GM19035 (cell line): ENCODE measurements around the gene TAB2.
A peak's percentile ranks its signal among the peaks of the same experiment; 100 is the strongest.
"Not testable (repeated sequence)": the region's sequence is repeated elsewhere in the genome, so short reads cannot be mapped to it uniquely, and the experiment has no call there.

Experiments
- ATAC-seq: cut with Tn5 transposase; IDR thresholded peaks from one replicate; pipeline ENCODE4 v1.9.1; 2021; ENCODE audit not compliant: unreplicated experiment

The TAB2 gene

GRCh38 chr6:149331871-149332270, 14.4 kb downstream of the TAB2 start:
- ATAC-seq = no peak

- ATAC-seq = no peak
Measured at GRCh38 chr6:149332602-149333265, 15.2 kb downstream of the TAB2 start.

- ATAC-seq = no peak
Measured at GRCh38 chr6:149333266-149333620, 15.7 kb downstream of the TAB2 start.

GRCh38 chr6:149334201-149334600, 16.7 kb downstream of the TAB2 start:
- no peak for ATAC-seq

- no peak for ATAC-seq
Measured at GRCh38 chr6:149334682-149335160, 17.2 kb downstream of the TAB2 start.

- no peak for ATAC-seq
Measured at GRCh38 chr6:149335924-149336608, 18.6 kb downstream of the TAB2 start.

GRCh38 chr6:149336609-149336928, 19.1 kb downstream of the TAB2 start:
- ATAC-seq = no peak

GRCh38 chr6:149337320-149337719, 19.8 kb downstream of the TAB2 start:
- no peak for ATAC-seq

GRCh38 chr6:149340200-149340599, 22.7 kb downstream of the TAB2 start:
- ATAC-seq = no peak

- peak; percentile 68 for ATAC-seq
Measured at GRCh38 chr6:149342525-149342924, 25.0 kb downstream of the TAB2 start.

- no peak for ATAC-seq
Measured at GRCh38 chr6:149343501-149343900, 26.0 kb downstream of the TAB2 start.

- ATAC-seq = no peak
Measured at GRCh38 chr6:149346078-149346477, 28.6 kb downstream of the TAB2 start.

- no peak for ATAC-seq
Measured at GRCh38 chr6:149347067-149347466, 29.6 kb downstream of the TAB2 start.

- ATAC-seq = not testable (repeated sequence)
Measured at GRCh38 chr6:149349279-149349678, 31.8 kb downstream of the TAB2 start.

- no peak for ATAC-seq
Measured at GRCh38 chr6:149354009-149354408, 36.5 kb downstream of the TAB2 start.

- ATAC-seq = no peak
Measured at GRCh38 chr6:149356081-149356750, 38.7 kb downstream of the TAB2 start.

- ATAC-seq = no peak
Measured at GRCh38 chr6:149357726-149358538, 40.4 kb downstream of the TAB2 start.

- no peak for ATAC-seq
Measured at GRCh38 chr6:149359440-149359839, 41.9 kb downstream of the TAB2 start.

- no peak for ATAC-seq
Measured at GRCh38 chr6:149360536-149360935, 43.0 kb downstream of the TAB2 start.

GRCh38 chr6:149362289-149362688, 44.8 kb downstream of the TAB2 start:
- no peak for ATAC-seq

GRCh38 chr6:149363154-149363553, 45.6 kb downstream of the TAB2 start:
- ATAC-seq = no peak
